Gastrocnemius medialis (tissue), 4 donors: ENCODE results near the gene TTC4. TPM values are rescaled to one million over a fixed set of nuclear protein-coding genes. Genes with fewer than 3 reads are reported as not detected.

ENCODE experiments used
- ATAC-seq, 2 donors: fragments of 150-250 bp; one replicate each; pipeline ENCODE4 v1.9.1; 2016
- DNase-seq, 2 donors: peaks; one replicate each; pipeline ENCODE4 v3.0.0-alpha.2; 2019
- H3K27ac ChIP-seq, 4 donors: fragments of 200-600 bp; sonication (generic); 1 replicate in 1 of 4; 2 replicates in 3 of 4; pipeline ENCODE4 v1.5.1; 2016 to 2018; ENCODE audit warnings: mild to moderate bottlenecking in 2 of 4, moderate library complexity in 1 of 4
- H3K27me3 ChIP-seq, 3 donors: fragments of 200-600 bp; sonication (generic) in 2 of 3; 1 replicate in 1 of 3; 2 replicates in 2 of 3; pipeline versions ENCODE4 v1.5.1 to v1.6.0; 2016 to 2019; ENCODE audit warnings: mild to moderate bottlenecking in 1 of 3, moderate library complexity in 1 of 3
- H3K36me3 ChIP-seq, 2 donors: fragments of 200-600 bp; sonication (generic) in 1 of 2; one replicate each; pipeline ENCODE4 v1.5.1; 2017 to 2018
- H3K4me1 ChIP-seq, 2 donors: fragments of 200-600 bp; sonication (generic) in 1 of 2; one replicate each; pipeline ENCODE4 v1.5.1; 2016 to 2017; ENCODE audit warnings: mild to moderate bottlenecking in 2 of 2
- H3K4me3 ChIP-seq, 4 donors: fragments of 200-600 bp; sonication (generic) in 3 of 4; 1 replicate in 1 of 4; 2 replicates in 3 of 4; pipeline ENCODE4 v1.5.1; 2016 to 2019; ENCODE audit warnings: mild to moderate bottlenecking in 2 of 4
- H3K9me3 ChIP-seq, 3 donors: fragments of 200-600 bp; sonication (generic) in 2 of 3; 1 replicate in 1 of 3; 2 replicates in 2 of 3; pipeline ENCODE4 v1.5.1; 2016 to 2019
- CTCF ChIP-seq, 5 experiments: fragments of 450-650 bp in 3 of 5; fragments of 200-600 bp in 2 of 5; sonication (generic) in 2 of 5; IDR thresholded peaks in 4 of 5; conservative IDR thresholded peaks in 1 of 5; 1 replicate in 4 of 5; 2 replicates in 1 of 5; pipeline ENCODE4 v1.5.1; 2016 to 2019; ENCODE audit warnings: antibody characterized with exemption in 5 of 5, mild to moderate bottlenecking in 3 of 5, moderate library complexity in 3 of 5
- POLR2A ChIP-seq, 2 donors: fragments of 450-650 bp; IDR thresholded peaks; one replicate each; pipeline ENCODE4 v1.6.1; 2017; ENCODE audit warnings: antibody characterized with exemption in 2 of 2, mild to moderate bottlenecking in 2 of 2, moderate library complexity in 2 of 2
- in situ Hi-C, 4 donors: fragments of 200-750 bp; cut with MboI; loops; one replicate each; pipeline versions ENCODE4 v1.15.0 to v1.8.0; 2017; ENCODE audit warnings: low sequenced_read_pairs in 4 of 4
- intact Hi-C: fragments of 100-400 bp; cut with DNase I; formaldehyde crosslinking; loops from one replicate; pipeline ENCODE4 v1.15.1; 2023; ENCODE audit warnings: low total_unique reads
- total RNA-seq, 4 donors: library from RNA; depleted of rRNA; stranded (reverse); fragments of >200 nt; gene quantifications; one replicate each; pipeline versions ENCODE4 v1.1.0 to v1.2.3, GENCODE V29; 2016

TTC4 gene
- total RNA-seq, 4 donors from 2014 or later: 26.7 to 44.3 (median 31.4) TPM

- no peak overlapping the region for H3K27ac ChIP-seq
- in situ Hi-C loops: no loop called here
- intact Hi-C loops: no loop called here
Measured at GRCh38 chr1:54745274-54745673, 29.6 kb downstream of the TTC4 start.

GRCh38 chr1:54745864-54746263, 30.2 kb downstream of the TTC4 start:
- Histone ChIP-seq H3K4me1 (no peaks in the 10 kb centered on the region), H3K27ac (no peak overlapping the region), H3K27me3 (no peaks in the 10 kb centered on the region), H3K9me3 (no peaks in the 10 kb centered on the region), H3K36me3 (peaks cover 0 to 29% of the 10 kb centered on the region in 2 donors), H3K4me3 (no peak overlapping the region)
- ATAC-seq (no peak), DNase-seq (no peak)
- in situ Hi-C loops: no loop called here
- TF ChIP-seq POLR2A (IDR thresholded peaks at IDR 0.05) (no peak), CTCF (IDR thresholded peaks at IDR 0.05 in 4 of 5, conservative IDR thresholded peaks at IDR 0.05 in 1 of 5) (no peak)
- intact Hi-C loops: no loop called here

More at GRCh38 chr1:54745274-54745673, 29.6 kb downstream of the TTC4 start:
- H3K4me1 ChIP-seq: no peaks in the 10 kb centered on the region
- H3K27me3 ChIP-seq: no peaks in the 10 kb centered on the region
- no peak for DNase-seq
- H3K9me3 ChIP-seq: no peaks in the 10 kb centered on the region
- peaks cover 0 to 35% of the 10 kb centered on the region in 2 donors for H3K36me3 ChIP-seq
- no peak overlapping the region for H3K4me3 ChIP-seq
- no peak for ATAC-seq
- no peak for TF ChIP-seq CTCF (IDR thresholded peaks at IDR 0.05 in 4 of 5, conservative IDR thresholded peaks at IDR 0.05 in 1 of 5)
- no peak for TF ChIP-seq POLR2A (IDR thresholded peaks at IDR 0.05)

- in situ Hi-C loops (no loop called here), intact Hi-C loops (no loop called here)
- DNase-seq (no peak), ATAC-seq (no peak)
- H3K36me3 ChIP-seq: peaks cover 0 to 5% of the 10 kb centered on the region in 2 donors
- TF ChIP-seq POLR2A (IDR thresholded peaks at IDR 0.05) (no peak), CTCF (IDR thresholded peaks at IDR 0.05 in 4 of 5, conservative IDR thresholded peaks at IDR 0.05 in 1 of 5) (no peak)
- H3K4me3 ChIP-seq: no peak overlapping the region
- H3K27me3 ChIP-seq: no peaks in the 10 kb centered on the region
- H3K27ac ChIP-seq: no peak overlapping the region
- H3K9me3 ChIP-seq: no peaks in the 10 kb centered on the region
- no peaks in the 10 kb centered on the region for H3K4me1 ChIP-seq
Measured at GRCh38 chr1:54748094-54748835, 32.6 kb downstream of the TTC4 start.

- no peak for ATAC-seq
- DNase-seq: no peak
- H3K4me3 ChIP-seq: no peak overlapping the region
- H3K36me3 ChIP-seq: peaks cover 0 to under 1% of the 10 kb centered on the region in 2 donors
- peaks cover 0 to 4% of the 10 kb centered on the region in 2 donors for H3K4me1 ChIP-seq
- no peaks in the 10 kb centered on the region for H3K27me3 ChIP-seq
- in situ Hi-C loops: loop anchor here in 1 of 4 donors (25.0 kb wide), 2 partner anchors 688 to 888 kb away; partner anchors contain the start of genes TCEANC2 and TMEM59
- H3K9me3 ChIP-seq: no peaks in the 10 kb centered on the region
- TF ChIP-seq POLR2A (IDR thresholded peaks at IDR 0.05) (no peak), CTCF (IDR thresholded peaks at IDR 0.05 in 4 of 5, conservative IDR thresholded peaks at IDR 0.05 in 1 of 5) (no peak)
- intact Hi-C loops: no loop called here
- no peak overlapping the region for H3K27ac ChIP-seq
Measured at GRCh38 chr1:54750596-54750995, 34.9 kb downstream of the TTC4 start.
